ENCODE data around the gene PMPCB.

PMPCB gene

DNA sequence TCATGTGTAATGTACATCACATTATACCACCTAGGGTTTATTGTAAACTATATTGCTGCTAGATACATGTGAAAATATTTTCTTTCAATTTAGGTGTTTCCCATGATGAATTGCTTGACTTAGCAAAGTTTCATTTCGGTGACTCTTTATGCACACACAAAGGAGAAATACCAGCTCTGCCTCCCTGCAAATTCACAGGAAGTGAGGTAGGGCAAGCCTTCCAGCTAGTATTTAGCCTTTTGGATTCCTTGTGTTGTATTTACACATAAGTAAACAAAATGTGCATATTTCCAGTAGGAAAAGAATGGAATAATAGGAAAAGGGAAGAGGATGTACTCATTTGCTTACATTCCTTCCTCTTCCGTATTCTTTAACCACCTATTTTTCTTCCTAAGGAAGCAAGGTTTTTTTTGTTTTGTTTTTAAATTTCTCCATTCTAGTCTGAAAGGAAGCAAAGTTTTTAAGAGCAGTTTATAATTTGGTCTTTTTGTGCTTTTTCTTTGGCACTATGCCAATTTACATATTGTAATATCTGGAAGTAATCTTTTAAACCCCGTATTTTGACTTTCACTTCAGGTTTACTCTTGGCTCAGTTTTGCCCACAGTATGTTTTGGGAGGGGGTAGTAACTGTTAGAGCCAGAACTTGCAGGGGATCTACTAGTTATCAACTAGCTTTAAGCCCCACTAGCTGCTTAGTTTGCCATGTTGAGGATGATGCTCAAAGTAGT, 10.4 kb downstream of the PMPCB start:
- no peak overlapping the region for H3K4me3 ChIP-seq (ENCODE audit: low read depth, low read length)
- DNase-seq (ENCODE audit: low read depth), result no peak
- TF ChIP-seq MYC (IDR thresholded peaks at IDR 0.05; ENCODE audit: low read depth, low read length), result no peak
- TF ChIP-seq, protein P1, sequence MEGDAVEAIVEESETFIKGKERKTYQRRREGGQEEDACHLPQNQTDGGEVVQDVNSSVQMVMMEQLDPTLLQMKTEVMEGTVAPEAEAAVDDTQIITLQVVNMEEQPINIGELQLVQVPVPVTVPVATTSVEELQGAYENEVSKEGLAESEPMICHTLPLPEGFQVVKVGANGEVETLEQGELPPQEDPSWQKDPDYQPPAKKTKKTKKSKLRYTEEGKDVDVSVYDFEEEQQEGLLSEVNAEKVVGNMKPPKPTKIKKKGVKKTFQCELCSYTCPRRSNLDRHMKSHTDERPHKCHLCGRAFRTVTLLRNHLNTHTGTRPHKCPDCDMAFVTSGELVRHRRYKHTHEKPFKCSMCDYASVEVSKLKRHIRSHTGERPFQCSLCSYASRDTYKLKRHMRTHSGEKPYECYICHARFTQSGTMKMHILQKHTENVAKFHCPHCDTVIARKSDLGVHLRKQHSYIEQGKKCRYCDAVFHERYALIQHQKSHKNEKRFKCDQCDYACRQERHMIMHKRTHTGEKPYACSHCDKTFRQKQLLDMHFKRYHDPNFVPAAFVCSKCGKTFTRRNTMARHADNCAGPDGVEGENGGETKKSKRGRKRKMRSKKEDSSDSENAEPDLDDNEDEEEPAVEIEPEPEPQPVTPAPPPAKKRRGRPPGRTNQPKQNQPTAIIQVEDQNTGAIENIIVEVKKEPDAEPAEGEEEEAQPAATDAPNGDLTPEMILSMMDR (IDR thresholded peaks at IDR 0.05; ENCODE audit: low read depth, low read length), result no peak
- TF ChIP-seq, protein P2, sequence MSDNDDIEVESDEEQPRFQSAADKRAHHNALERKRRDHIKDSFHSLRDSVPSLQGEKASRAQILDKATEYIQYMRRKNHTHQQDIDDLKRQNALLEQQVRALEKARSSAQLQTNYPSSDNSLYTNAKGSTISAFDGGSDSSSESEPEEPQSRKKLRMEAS (IDR thresholded peaks at IDR 0.05; ENCODE audit: low read depth, low read length), result no peak
- no peak for TF ChIP-seq POLR2A (IDR thresholded peaks at IDR 0.05; ENCODE audit: extremely low read depth, insufficient read length)

DNA sequence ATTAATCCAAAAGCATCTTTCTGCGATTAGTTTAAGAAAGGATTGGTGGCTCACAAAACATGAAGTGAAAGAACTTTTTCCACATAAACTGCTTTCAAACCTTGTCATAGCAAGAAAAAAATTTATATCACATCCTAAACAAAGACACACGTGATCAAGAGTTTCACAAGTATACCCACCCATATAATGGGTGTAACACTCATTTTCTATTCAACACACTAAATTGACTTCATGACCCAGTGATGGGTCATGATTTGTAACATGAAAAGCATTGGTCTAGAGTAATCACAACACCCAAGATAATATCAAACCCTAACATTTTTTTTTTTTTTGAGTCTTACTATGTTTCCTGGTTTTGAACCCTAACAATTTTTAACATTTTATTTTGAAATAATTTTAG, 17.6 kb downstream of the PMPCB start:
- TF ChIP-seq, protein P2 (IDR thresholded peaks at IDR 0.05; ENCODE audit: low read depth, low read length), result no peak
- TF ChIP-seq, protein P1 (IDR thresholded peaks at IDR 0.05; ENCODE audit: low read depth, low read length), result no peak
- no peak for TF ChIP-seq POLR2A (IDR thresholded peaks at IDR 0.05; ENCODE audit: extremely low read depth, insufficient read length)
- TF ChIP-seq MYC (IDR thresholded peaks at IDR 0.05; ENCODE audit: low read depth, low read length), result no peak
- no peak overlapping the region for H3K4me3 ChIP-seq (ENCODE audit: low read depth, low read length)
- DNase-seq (ENCODE audit: low read depth), result no peak

DNA sequence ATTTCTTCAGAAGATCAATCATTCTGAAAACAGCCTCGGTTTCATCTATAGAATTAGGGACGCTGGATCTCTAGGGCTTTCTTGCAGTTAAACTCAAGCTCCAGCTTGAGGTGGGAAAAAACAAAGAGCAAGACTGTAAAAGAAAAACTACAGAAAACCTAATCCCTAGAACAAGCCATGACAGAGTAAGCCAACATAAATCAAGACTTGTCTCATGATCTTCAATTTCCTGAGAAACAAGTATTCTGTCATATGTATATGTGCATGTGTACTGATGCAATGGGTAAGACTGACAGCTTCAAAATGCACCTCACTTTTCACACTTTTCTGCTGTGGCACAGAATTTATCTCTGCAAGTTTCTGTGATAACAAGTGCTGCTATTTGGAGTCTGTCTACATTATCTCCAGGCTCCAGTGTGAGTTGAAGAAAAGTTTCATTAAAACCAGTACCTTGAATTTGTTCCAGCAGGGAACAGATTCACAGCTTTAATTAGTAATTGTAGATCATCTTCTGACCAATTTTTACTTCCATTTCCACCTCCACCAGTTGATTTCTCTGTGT, 19.2 kb downstream of the PMPCB start:
- no peak for DNase-seq (ENCODE audit: low read depth)
- TF ChIP-seq MYC (IDR thresholded peaks at IDR 0.05; ENCODE audit: low read depth, low read length) (no peak), POLR2A (IDR thresholded peaks at IDR 0.05; ENCODE audit: extremely low read depth, insufficient read length) (no peak)
- TF ChIP-seq, protein P1 (IDR thresholded peaks at IDR 0.05; ENCODE audit: low read depth, low read length), result no peak
- TF ChIP-seq, protein P2 (IDR thresholded peaks at IDR 0.05; ENCODE audit: low read depth, low read length), result no peak
- no peak overlapping the region for H3K4me3 ChIP-seq (ENCODE audit: low read depth, low read length)

DNA sequence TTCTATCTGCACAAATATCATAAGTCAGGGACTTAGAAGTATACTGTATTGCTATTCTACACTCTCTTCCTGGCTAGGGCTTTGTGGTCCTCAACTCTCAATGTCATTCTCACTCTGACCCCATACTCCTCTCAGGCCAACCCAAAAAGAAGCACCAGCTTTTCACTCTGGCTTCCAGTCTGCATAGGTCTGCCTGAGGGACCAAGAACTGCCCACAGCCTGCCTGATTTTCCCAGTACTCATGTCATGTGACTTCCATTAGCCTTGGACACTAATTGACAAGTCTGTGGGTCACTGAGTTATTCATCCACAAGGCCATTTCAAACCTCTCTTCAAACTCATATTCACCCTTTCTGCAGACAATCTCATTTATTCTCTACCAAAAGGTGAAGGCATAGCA, 19.8 kb downstream of the PMPCB start:
- TF ChIP-seq, protein P1 (IDR thresholded peaks at IDR 0.05; ENCODE audit: low read depth, low read length), result no peak
- TF ChIP-seq POLR2A (IDR thresholded peaks at IDR 0.05; ENCODE audit: extremely low read depth, insufficient read length) (no peak), MYC (IDR thresholded peaks at IDR 0.05; ENCODE audit: low read depth, low read length) (no peak)
- TF ChIP-seq, protein P2 (IDR thresholded peaks at IDR 0.05; ENCODE audit: low read depth, low read length), result no peak
- DNase-seq (ENCODE audit: low read depth), result no peak
- H3K4me3 ChIP-seq (ENCODE audit: low read depth, low read length), result no peak overlapping the region

DNA sequence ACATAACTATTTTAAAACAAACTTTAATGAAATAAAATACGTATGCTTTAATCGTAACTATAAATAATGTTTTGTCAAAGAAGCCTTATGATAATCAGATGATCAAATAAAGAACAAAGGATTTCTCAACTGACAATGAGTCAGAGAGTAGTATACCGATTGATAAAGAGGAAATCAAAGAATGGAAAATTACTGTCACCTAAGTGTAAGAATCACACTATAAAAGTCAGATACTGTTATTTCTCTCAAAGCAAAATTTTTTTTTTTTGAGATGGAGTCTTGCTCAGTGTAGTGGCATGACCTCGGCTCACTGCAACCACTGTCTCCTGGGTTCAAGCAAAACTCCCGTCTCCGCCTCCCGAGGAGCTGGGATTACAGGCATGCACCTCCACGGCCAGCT, 28.5 kb downstream of the PMPCB start:
- no peak overlapping the region for H3K4me3 ChIP-seq (ENCODE audit: low read depth, low read length)
- TF ChIP-seq POLR2A (IDR thresholded peaks at IDR 0.05; ENCODE audit: extremely low read depth, insufficient read length) (no peak), MYC (IDR thresholded peaks at IDR 0.05; ENCODE audit: low read depth, low read length) (no peak)
- TF ChIP-seq, protein P1 (IDR thresholded peaks at IDR 0.05; ENCODE audit: low read depth, low read length), result no peak
- TF ChIP-seq, protein P2 (IDR thresholded peaks at IDR 0.05; ENCODE audit: low read depth, low read length), result no peak
- DNase-seq (ENCODE audit: low read depth), result no peak

Data from NB4 (cell line).